Natural killer cell (primary cell): ENCODE results near the gene SMIM32. TPM values are rescaled to one million over a fixed set of nuclear protein-coding genes. Genes with fewer than 3 reads are reported as not detected.

Source experiments
- ATAC-seq, 3 donors: fragments of 150-1000 bp in 2 of 3; fragments of 200-7000 bp in 1 of 3; cut with Tn5 transposase; 1 replicate in 1 of 3; 2 replicates in 2 of 3; pipeline ENCODE4 v1.10.0; 2021; ENCODE audit warnings: mild to moderate bottlenecking in 2 of 3, moderate library complexity in 2 of 3
- DNase-seq, 2 donors: peaks; one replicate each; pipeline versions ENCODE4 v3.0.0 to v3.0.0-alpha.2; 2013 to 2021; ENCODE audit warnings: mixed read lengths in 1 of 2
- H3K27ac ChIP-seq: one replicate; pipeline ENCODE4 v1.5.1; 2013; ENCODE audit warnings: mild to moderate bottlenecking, low read length
- H3K27me3 ChIP-seq: one replicate; pipeline ENCODE4 v1.6.1; 2013; ENCODE audit warnings: low read length; ENCODE audit not compliant: control insufficient read depth, insufficient read depth
- H3K36me3 ChIP-seq: one replicate; pipeline ENCODE4 v1.6.1; 2013; ENCODE audit warnings: low read length; ENCODE audit not compliant: control insufficient read depth, insufficient read depth
- H3K4me1 ChIP-seq: one replicate; pipeline ENCODE4 v1.6.1; 2013; ENCODE audit warnings: low read length; ENCODE audit not compliant: control insufficient read depth, insufficient read depth
- H3K4me3 ChIP-seq: one replicate; pipeline ENCODE4 v1.5.1; 2013; ENCODE audit warnings: low read length
- H3K9me3 ChIP-seq: one replicate; pipeline ENCODE4 v1.6.1; 2013; ENCODE audit warnings: low read length; ENCODE audit not compliant: control insufficient read depth, insufficient read depth
- H3K27ac Mint-ChIP-seq, 2 donors: one replicate each; pipeline ENCODE4 v1.8.0; 2022; ENCODE audit warnings: mild to moderate bottlenecking in 2 of 2, mixed read lengths in 2 of 2, moderate library complexity in 1 of 2
- H3K27me3 Mint-ChIP-seq, 2 donors: one replicate each; pipeline ENCODE4 v1.8.0; 2022; ENCODE audit warnings: low read depth in 2 of 2, mixed read lengths in 2 of 2
- H3K36me3 Mint-ChIP-seq: one replicate; pipeline ENCODE4 v1.8.0; 2022; ENCODE audit warnings: mixed read lengths
- H3K4me1 Mint-ChIP-seq, 2 donors: one replicate each; pipeline ENCODE4 v1.8.0; 2022; ENCODE audit warnings: mixed read lengths in 2 of 2
- H3K4me3 Mint-ChIP-seq: one replicate; pipeline ENCODE4 v1.8.0; 2022; ENCODE audit warnings: mild to moderate bottlenecking, moderate library complexity, mixed read lengths
- H3K9me3 Mint-ChIP-seq, 2 donors: one replicate each; pipeline ENCODE4 v1.8.0; 2022; ENCODE audit warnings: mixed read lengths in 2 of 2
- CTCF ChIP-seq: fragments of 200-600 bp; IDR thresholded peaks from one replicate; pipeline ENCODE4 v1.8.0; 2022; ENCODE audit warnings: antibody characterized with exemption
- WGBS: methylation state at CpG from one replicate; pipeline ENCODE4 v1.1.7; 2013; ENCODE audit warnings: missing lambda C conversion rate; ENCODE audit not compliant: insufficient coverage; 5-methylcytosine and 5-hydroxymethylcytosine counted together
- intact Hi-C: fragments of 100-400 bp; cut with micrococcal nuclease; formaldehyde crosslinking; loops from one replicate; pipeline ENCODE4 v1.14.2; 2022
- total RNA-seq, 4 donors: library from RNA; stranded (reverse); fragments of 120-200 nt in 1 of 4; gene quantifications; one replicate each; pipeline versions ENCODE4 v1.2.3 to v1.2.4, GENCODE V29; 2013 to 2022

SMIM32 gene
- total RNA-seq, 3 donors from 2014 or later (not counting 1 experiment from before 2014, with no cell fraction given), result not detected

- 64% methylated on average over 4 of the region's 4 CpGs for WGBS
- no peak for TF ChIP-seq CTCF
- H3K4me3 Mint-ChIP-seq, result no peak overlapping the region
- no peak overlapping the region for H3K27ac Mint-ChIP-seq
- intact Hi-C loops, result no loop called here
- peaks cover 2 to 6% of the 10 kb centered on the region in 2 donors for H3K9me3 Mint-ChIP-seq
- Histone ChIP-seq H3K4me1 (no peaks in the 10 kb centered on the region), H3K9me3 (peaks cover 13% of the 10 kb centered on the region), H3K36me3 (no peaks in the 10 kb centered on the region), H3K27me3 (no peaks in the 10 kb centered on the region), H3K27ac (no peak overlapping the region), H3K4me3 (no peak overlapping the region)
- DNase-seq (no peak), ATAC-seq (no peak)
- peaks cover 5 to 15% of the 10 kb centered on the region in 2 donors for H3K27me3 Mint-ChIP-seq
- no peaks in the 10 kb centered on the region for H3K4me1 Mint-ChIP-seq
- no peaks in the 10 kb centered on the region for H3K36me3 Mint-ChIP-seq
Observed at GRCh38 chr5:136222580-136223235, 29.7 kb upstream of the SMIM32 start.

GRCh38 chr5:136221340-136221739 lies 28.4 kb upstream of the SMIM32 start:
- DNase-seq (no peak), ATAC-seq (no peak)
- peaks cover 3 to 5% of the 10 kb centered on the region in 2 donors for H3K27me3 Mint-ChIP-seq
- no peak for TF ChIP-seq CTCF
- intact Hi-C loops, result no loop called here
- Histone ChIP-seq H3K4me3 (no peak overlapping the region), H3K4me1 (no peaks in the 10 kb centered on the region), H3K27me3 (no peaks in the 10 kb centered on the region), H3K27ac (no peak overlapping the region), H3K36me3 (no peaks in the 10 kb centered on the region), H3K9me3 (peaks cover 13% of the 10 kb centered on the region)
- no peaks in the 10 kb centered on the region for H3K36me3 Mint-ChIP-seq
- no peak overlapping the region for H3K4me3 Mint-ChIP-seq
- no peaks in the 10 kb centered on the region for H3K4me1 Mint-ChIP-seq
- H3K27ac Mint-ChIP-seq, result no peak overlapping the region
- 92% methylated on average over 4 of the region's 4 CpGs for WGBS
- peaks cover 2 to 6% of the 10 kb centered on the region in 2 donors for H3K9me3 Mint-ChIP-seq

GRCh38 chr5:136216230-136216629 lies 23.3 kb upstream of the SMIM32 start:
- Mint-ChIP-seq H3K27me3 (peaks cover 0 to under 1% of the 10 kb centered on the region in 2 donors), H3K4me3 (no peak overlapping the region)

More at GRCh38 chr5:136216230-136216629, 23.3 kb upstream of the SMIM32 start:
- H3K9me3 ChIP-seq, result peaks cover 10% of the 10 kb centered on the region
- Mint-ChIP-seq H3K27ac (no peak overlapping the region), H3K36me3 (no peaks in the 10 kb centered on the region), H3K9me3 (peaks cover under 1 to 3% of the 10 kb centered on the region in 2 donors), H3K4me1 (no peaks in the 10 kb centered on the region)
- no peak for TF ChIP-seq CTCF
- no peaks in the 10 kb centered on the region for H3K36me3 ChIP-seq
- WGBS, result 88% methylated on average over 8 of the region's 8 CpGs
- no peaks in the 10 kb centered on the region for H3K27me3 ChIP-seq
- intact Hi-C loops, result no loop called here
- H3K27ac ChIP-seq, result no peak overlapping the region
- H3K4me1 ChIP-seq, result no peaks in the 10 kb centered on the region
- no peak overlapping the region for H3K4me3 ChIP-seq
- ATAC-seq, result no peak
- DNase-seq, result no peak
